Measurements from ENCODE around the gene SLC5A10. TPM values are rescaled to one million over a fixed set of nuclear protein-coding genes. Genes with fewer than 3 reads are reported as not detected.
A peak's percentile ranks its signal among the peaks of the same experiment; 100 is the strongest.

SLC5A10 gene
- polyA plus RNA-seq, 3 donors, result 0.10 to 0.17 (median 0.12) TPM

- Mint-ChIP-seq H3K27me3 (ENCODE audit: low read depth in 3 of 3) (peaks cover 3 to 6% (median 5%) of the 10 kb centered on the region in 3 donors), H3K9me3 (no peaks in the 10 kb centered on the region), H3K27ac (peak overlapping the region in 1 of 7 donors; percentile 44), H3K4me1 (peaks cover 4% of the 10 kb centered on the region), H3K36me3 (no peaks in the 10 kb centered on the region), H3K4me3 (no peak overlapping the region)
- no peak for DNase-seq
- no peak overlapping the region for H2AFZ ChIP-seq (ENCODE audit: insufficient read depth, low read depth, low read length, poor library complexity, severe bottlenecking)
- H3K4me1 ChIP-seq (ENCODE audit: control insufficient read depth in 1 of 2, insufficient read depth in 2 of 2, low read length in 2 of 2), result no peaks in the 10 kb centered on the region
- no peaks in the 10 kb centered on the region for H3K27me3 ChIP-seq (ENCODE audit: control insufficient read depth in 2 of 2, insufficient read depth in 2 of 2, low read length in 2 of 2)
- H4K20me1 ChIP-seq (ENCODE audit: insufficient read depth, low read length), result no peaks in the 10 kb centered on the region
- H3K36me3 ChIP-seq (replicated peaks in 1 of 2; ENCODE audit: control insufficient read depth in 1 of 2, insufficient read depth in 2 of 2, low read length in 2 of 2), result no peaks in the 10 kb centered on the region
- no peak overlapping the region for H3K27ac ChIP-seq (ENCODE audit: low read depth in 1 of 2, low read length in 2 of 2)
- intact Hi-C loops (cut with micrococcal nuclease), result no loop called here
- no peak overlapping the region for H3K4me3 ChIP-seq (replicated peaks in 1 of 3; ENCODE audit: low read depth in 2 of 3, low read length in 3 of 3)
- 90% methylated on average over 4 of the region's 6 CpGs for WGBS (ENCODE audit: insufficient coverage)
- TF ChIP-seq, protein P1, sequence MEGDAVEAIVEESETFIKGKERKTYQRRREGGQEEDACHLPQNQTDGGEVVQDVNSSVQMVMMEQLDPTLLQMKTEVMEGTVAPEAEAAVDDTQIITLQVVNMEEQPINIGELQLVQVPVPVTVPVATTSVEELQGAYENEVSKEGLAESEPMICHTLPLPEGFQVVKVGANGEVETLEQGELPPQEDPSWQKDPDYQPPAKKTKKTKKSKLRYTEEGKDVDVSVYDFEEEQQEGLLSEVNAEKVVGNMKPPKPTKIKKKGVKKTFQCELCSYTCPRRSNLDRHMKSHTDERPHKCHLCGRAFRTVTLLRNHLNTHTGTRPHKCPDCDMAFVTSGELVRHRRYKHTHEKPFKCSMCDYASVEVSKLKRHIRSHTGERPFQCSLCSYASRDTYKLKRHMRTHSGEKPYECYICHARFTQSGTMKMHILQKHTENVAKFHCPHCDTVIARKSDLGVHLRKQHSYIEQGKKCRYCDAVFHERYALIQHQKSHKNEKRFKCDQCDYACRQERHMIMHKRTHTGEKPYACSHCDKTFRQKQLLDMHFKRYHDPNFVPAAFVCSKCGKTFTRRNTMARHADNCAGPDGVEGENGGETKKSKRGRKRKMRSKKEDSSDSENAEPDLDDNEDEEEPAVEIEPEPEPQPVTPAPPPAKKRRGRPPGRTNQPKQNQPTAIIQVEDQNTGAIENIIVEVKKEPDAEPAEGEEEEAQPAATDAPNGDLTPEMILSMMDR (IDR thresholded peaks at IDR 0.05), result no peak
- no peak overlapping the region for H3K9ac ChIP-seq (ENCODE audit: insufficient read depth, low read length, poor library complexity, severe bottlenecking)
- no peak overlapping the region for H3K4me2 ChIP-seq (replicated peaks; ENCODE audit: extremely low read depth, low read length, poor library complexity, severe bottlenecking)
- no peaks in the 10 kb centered on the region for H3K9me3 ChIP-seq (replicated peaks in 1 of 2; ENCODE audit: control insufficient read depth in 1 of 2, insufficient read depth in 1 of 2, low read length in 2 of 2)
- no peaks in the 10 kb centered on the region for H3K79me2 ChIP-seq (ENCODE audit: insufficient read depth, low read length)
Measured at GRCh38 chr17:18947866-18948265, 4.1 kb upstream of the SLC5A10 start.

DNA sequence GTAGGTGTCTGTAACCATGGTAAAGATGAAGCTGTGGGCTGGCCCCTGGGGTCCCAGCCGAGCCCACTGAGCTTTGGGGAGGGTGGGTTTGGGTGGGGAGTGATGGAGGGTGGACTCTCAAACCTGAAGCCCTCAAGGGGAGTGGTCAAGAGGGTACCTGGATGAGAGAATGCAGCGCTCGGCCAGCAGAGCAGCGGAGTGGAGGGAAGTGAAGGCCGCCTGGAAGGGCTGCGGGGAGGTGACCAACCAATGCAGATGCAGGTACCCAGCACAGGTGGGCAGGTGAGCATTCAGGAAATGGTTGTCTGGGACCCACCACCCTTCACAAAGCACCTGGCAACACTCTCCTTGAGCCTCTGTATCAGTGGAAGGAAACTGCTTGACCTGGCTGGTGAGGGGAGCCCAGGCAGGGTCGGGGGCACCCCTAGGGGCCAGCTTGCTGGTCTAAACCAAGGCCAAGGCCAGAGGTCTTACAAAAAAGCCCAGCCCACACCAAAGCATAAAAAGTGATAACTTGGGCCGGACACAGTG, 3.4 kb upstream of the SLC5A10 start:
- Histone ChIP-seq H3K36me3 (replicated peaks in 1 of 2; ENCODE audit: control insufficient read depth in 1 of 2, insufficient read depth in 2 of 2, low read length in 2 of 2) (no peaks in the 10 kb centered on the region), H4K20me1 (ENCODE audit: insufficient read depth, low read length) (no peaks in the 10 kb centered on the region), H3K9me3 (replicated peaks in 1 of 2; ENCODE audit: control insufficient read depth in 1 of 2, insufficient read depth in 1 of 2, low read length in 2 of 2) (no peaks in the 10 kb centered on the region), H3K9ac (ENCODE audit: insufficient read depth, low read length, poor library complexity, severe bottlenecking) (no peak overlapping the region), H2AFZ (ENCODE audit: insufficient read depth, low read depth, low read length, poor library complexity, severe bottlenecking) (no peak overlapping the region), H3K4me3 (replicated peaks in 1 of 3; ENCODE audit: low read depth in 2 of 3, low read length in 3 of 3) (no peak overlapping the region), H3K4me1 (ENCODE audit: control insufficient read depth in 1 of 2, insufficient read depth in 2 of 2, low read length in 2 of 2) (no peaks in the 10 kb centered on the region), H3K27me3 (ENCODE audit: control insufficient read depth in 2 of 2, insufficient read depth in 2 of 2, low read length in 2 of 2) (no peaks in the 10 kb centered on the region), H3K79me2 (ENCODE audit: insufficient read depth, low read length) (no peaks in the 10 kb centered on the region), H3K4me2 (replicated peaks; ENCODE audit: extremely low read depth, low read length, poor library complexity, severe bottlenecking) (no peak overlapping the region), H3K27ac (ENCODE audit: low read depth in 1 of 2, low read length in 2 of 2) (no peak overlapping the region)
- DNase-seq, result no peak
- TF ChIP-seq, protein P1 (IDR thresholded peaks at IDR 0.05), result no peak
- Mint-ChIP-seq H3K4me3 (no peak overlapping the region), H3K36me3 (no peaks in the 10 kb centered on the region), H3K9me3 (no peaks in the 10 kb centered on the region), H3K4me1 (peaks cover 4% of the 10 kb centered on the region), H3K27me3 (ENCODE audit: low read depth in 3 of 3) (peaks cover 3 to 7% (median 5%) of the 10 kb centered on the region in 3 donors), H3K27ac (peak overlapping the region in 1 of 7 donors; percentile 44)
- intact Hi-C loops (cut with micrococcal nuclease), result no loop called here
- WGBS (ENCODE audit: insufficient coverage), result 92% methylated on average over 7 of the region's 8 CpGs
